Endothelial cell of umbilical vein (primary cell): Measurements from ENCODE around the gene C17orf78. TPM values are rescaled to one million over a fixed set of nuclear protein-coding genes. Genes with fewer than 3 reads are reported as not detected.

ENCODE experiments used
- BruUV-seq: library from RNA; stranded (reverse); fragments of 400-500 nt; replicated peaks from 2 replicates; lab custom pipeline; 2021; lab: Mats Ljungman, UMichigan
- CTCF ChIA-PET: fragments of 300-600, 350-600 bp; sonication (Branson Sonifier 250); formaldehyde crosslinking; loops from one replicate; lab custom pipeline; 2021; ENCODE audit warnings: antibody characterized with exemption, inconsistent platforms; lab: Charles Lee
- POLR2A ChIA-PET: fragments of 300-600, 350-600 bp; sonication (Branson Sonifier 250); formaldehyde crosslinking; loops from one replicate; lab custom pipeline; 2021; ENCODE audit warnings: antibody characterized with exemption, inconsistent platforms; lab: Charles Lee
- DNase-seq: peaks from one replicate; pipeline ENCODE4 v3.0.0-alpha.2; 2011; ENCODE audit warnings: low read depth, low spot score
- FAIRE-seq: peaks from 2 replicates; lab custom pipeline; 2011; peaks lifted over from hg19 to GRCh38; lab: Jason Lieb, UNC
- H2AFZ ChIP-seq: 2 replicates; pipeline ENCODE4 v1.6.0; 2012; ENCODE audit warnings: low read depth, low read length, control low read depth, inconsistent platforms
- H3K27ac ChIP-seq: 2 replicates; pipeline ENCODE4 v1.5.1; 2011; ENCODE audit warnings: low read depth, mild to moderate bottlenecking, control low read depth, low read length, moderate library complexity; ENCODE audit not compliant: insufficient read depth
- H3K27me3 ChIP-seq, 2 experiments: 2 replicates each; pipeline versions ENCODE4 v1.6.0 to v1.6.1; 2011; ENCODE audit warnings: low read length in 2 of 2, mixed read lengths in 1 of 2; ENCODE audit not compliant: control insufficient read depth in 2 of 2, insufficient read depth in 2 of 2
- H3K36me3 ChIP-seq, 2 experiments: 2 replicates in 1 of 2; 3 replicates in 1 of 2; pipeline ENCODE4 v1.5.1; 2011; ENCODE audit warnings: low read length in 2 of 2, mild to moderate bottlenecking in 1 of 2, moderate library complexity in 1 of 2; ENCODE audit not compliant: control insufficient read depth in 2 of 2, insufficient read depth in 2 of 2; ENCODE audit errors: extremely low read depth in 1 of 2
- H3K4me1 ChIP-seq: 3 replicates; pipeline ENCODE4 v1.5.1; 2011; ENCODE audit warnings: mild to moderate bottlenecking, low read length; ENCODE audit not compliant: control insufficient read depth, insufficient read depth; ENCODE audit errors: extremely low read depth
- H3K4me2 ChIP-seq: 2 replicates; pipeline ENCODE4 v1.6.1; 2011; ENCODE audit warnings: low read length, control low read depth, mixed read lengths; ENCODE audit not compliant: insufficient read depth
- H3K4me3 ChIP-seq, 3 experiments: fragments of 200-600 bp in 1 of 3; sonication (generic), shearing (Covaris generic) in 1 of 3; replicated peaks in 1 of 3; 2 replicates each; pipeline ENCODE4 v1.5.1; 2011 to 2016; ENCODE audit warnings: control low read depth in 3 of 3, low read length in 3 of 3, mild to moderate bottlenecking in 2 of 3, inconsistent platforms in 1 of 3, low read depth in 1 of 3, moderate library complexity in 1 of 3; ENCODE audit not compliant: insufficient read depth in 1 of 3
- H3K79me2 ChIP-seq: 2 replicates; pipeline ENCODE4 v1.6.0; 2012; ENCODE audit warnings: low read length, inconsistent platforms; ENCODE audit not compliant: control insufficient read depth, insufficient read depth
- H3K9ac ChIP-seq: replicated peaks from 2 replicates; pipeline ENCODE3; 2011; ENCODE audit warnings: low read length, control low read depth; ENCODE audit not compliant: insufficient read depth; ENCODE audit errors: extremely low read depth
- H3K9me1 ChIP-seq: replicated peaks from 3 replicates; pipeline ENCODE4 v1.6.0; 2011; ENCODE audit warnings: mild to moderate bottlenecking, low read length; ENCODE audit not compliant: control insufficient read depth, insufficient read depth; ENCODE audit errors: extremely low read depth
- H3K9me3 ChIP-seq: replicated peaks from 2 replicates; pipeline ENCODE4 v1.5.1; 2012; ENCODE audit warnings: low read length, inconsistent platforms; ENCODE audit not compliant: control insufficient read depth, insufficient read depth
- H4K20me1 ChIP-seq: replicated peaks from 2 replicates; pipeline ENCODE3; 2011; ENCODE audit warnings: mild to moderate bottlenecking, low read length; ENCODE audit not compliant: control insufficient read depth, insufficient read depth; ENCODE audit errors: extremely low read depth
- EZH2 ChIP-seq: IDR thresholded peaks from 2 replicates; pipeline ENCODE4 v1.6.1; 2012; ENCODE audit warnings: borderline replicate concordance, low read depth, mild to moderate bottlenecking, moderate library complexity, low read length, inconsistent platforms; ENCODE audit not compliant: severe bottlenecking
- FOS ChIP-seq: IDR thresholded peaks from 2 replicates; pipeline ENCODE4 v1.6.1; 2011; ENCODE audit warnings: mild to moderate bottlenecking, low read length, moderate library complexity, borderline replicate concordance; ENCODE audit not compliant: insufficient read depth
- GATA2 ChIP-seq: IDR thresholded peaks from 2 replicates; pipeline ENCODE4 v1.7.0; 2011; ENCODE audit warnings: low read depth, mild to moderate bottlenecking, moderate library complexity, mixed read lengths, low read length; ENCODE audit not compliant: insufficient read length, insufficient read depth
- JUN ChIP-seq: IDR thresholded peaks from 2 replicates; pipeline ENCODE4 v1.6.1; 2011; ENCODE audit warnings: borderline replicate concordance, low read depth; ENCODE audit not compliant: insufficient read length, insufficient read depth
- MYC ChIP-seq: IDR thresholded peaks from one replicate; pipeline ENCODE4 v1.6.1; 2011; ENCODE audit warnings: mild to moderate bottlenecking, low read depth, low read length
- POLR2A ChIP-seq: IDR thresholded peaks from 2 replicates; pipeline ENCODE4 v1.6.1; 2012; ENCODE audit warnings: low read depth, mild to moderate bottlenecking, control low read depth, low read length
- POLR2AphosphoS5 ChIP-seq: IDR thresholded peaks from 2 replicates; pipeline ENCODE4 v1.6.1; 2012; ENCODE audit warnings: low read depth, mild to moderate bottlenecking, control low read depth, low read length, moderate library complexity; ENCODE audit not compliant: insufficient read depth
- dilution Hi-C: fragments of 300-500 bp; cut with MboI; formaldehyde crosslinking; loops from one replicate; pipeline ENCODE4 v1.15.0; 2019; ENCODE audit warnings: low sequenced_read_pairs; ENCODE audit not compliant: extremely low pct_ligation_motif_present
- intact Hi-C: fragments of 100-400 bp; cut with micrococcal nuclease; formaldehyde crosslinking; loops from one replicate; pipeline ENCODE4 v1.10.0; 2022
- polyA plus RNA-seq, 4 experiments: library from polyadenylated mRNA; depleted of rRNA in 3 of 4; stranded (reverse) in 3 of 4; unstranded in 1 of 4; fragments of >200 nt; gene quantifications; 2 replicates each; pipeline versions ENCODE4 v1.2.1 to v1.2.3, GENCODE V29; 2011 to 2012; ENCODE audit warnings: missing spikeins in 1 of 4
- total RNA-seq: library from RNA; stranded (reverse); gene quantifications from 2 replicates; pipeline ENCODE4 v1.2.3, GENCODE V29; 2021
- TF ChIP-seq, protein P1 (sequence below): IDR thresholded peaks from 2 replicates; pipeline ENCODE4 v1.6.1; 2011; ENCODE audit not compliant: insufficient read depth, insufficient read length
- TF ChIP-seq, protein P2 (sequence below), 2 donors: IDR thresholded peaks; 1 replicate in 1 of 2; 2 replicates in 1 of 2; pipeline ENCODE4 v1.5.1; 2011; ENCODE audit warnings: low read length in 2 of 2, mild to moderate bottlenecking in 2 of 2, moderate library complexity in 2 of 2, control low read depth in 1 of 2, inconsistent platforms in 1 of 2, low read depth in 1 of 2; ENCODE audit not compliant: insufficient read depth in 1 of 2; ENCODE audit errors: extremely low read depth in 1 of 2

The C17orf78 gene
- total and polyA plus RNA-seq, 2 donors (not counting 3 experiments of a cell fraction or from before 2014, with no cell fraction given), result not detected

DNA sequence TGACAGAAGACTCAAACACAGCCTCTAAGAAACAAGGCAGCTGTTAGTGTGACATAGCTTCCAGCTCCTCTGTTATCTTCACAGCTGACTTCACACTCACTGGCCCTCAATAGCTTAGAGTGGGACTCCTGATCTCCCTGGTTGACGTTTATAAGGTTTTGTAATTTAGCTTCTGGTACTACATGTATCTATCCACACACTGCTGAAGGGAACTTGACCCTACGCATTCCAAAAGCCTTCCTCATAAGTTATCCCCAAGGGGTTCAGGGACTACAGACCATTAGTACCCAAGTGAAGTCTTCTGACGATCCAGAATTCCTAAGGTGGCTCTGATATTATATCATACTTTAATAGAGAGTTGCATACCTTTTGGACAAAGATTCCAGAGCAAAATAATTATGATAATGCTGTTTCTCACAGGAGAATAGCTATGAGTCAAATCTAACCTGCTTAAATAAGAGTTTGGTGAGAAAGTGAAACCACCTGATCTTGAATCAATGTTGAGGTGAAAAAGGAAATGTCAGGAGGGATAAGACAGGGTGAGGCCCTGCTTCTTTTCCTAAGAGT, 16.3 kb downstream of the C17orf78 start:
- FAIRE-seq (no peak), DNase-seq (no peak)
- no peaks in the 10 kb centered on the region for H3K79me2 ChIP-seq
- TF ChIP-seq EZH2 (no peak), GATA2 (no peak), POLR2AphosphoS5 (no peak), FOS (no peak), JUN (no peak), MYC (no peak), POLR2A (no peak)
- TF ChIP-seq, protein P1, sequence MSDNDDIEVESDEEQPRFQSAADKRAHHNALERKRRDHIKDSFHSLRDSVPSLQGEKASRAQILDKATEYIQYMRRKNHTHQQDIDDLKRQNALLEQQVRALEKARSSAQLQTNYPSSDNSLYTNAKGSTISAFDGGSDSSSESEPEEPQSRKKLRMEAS, result no peak
- TF ChIP-seq, protein P2, sequence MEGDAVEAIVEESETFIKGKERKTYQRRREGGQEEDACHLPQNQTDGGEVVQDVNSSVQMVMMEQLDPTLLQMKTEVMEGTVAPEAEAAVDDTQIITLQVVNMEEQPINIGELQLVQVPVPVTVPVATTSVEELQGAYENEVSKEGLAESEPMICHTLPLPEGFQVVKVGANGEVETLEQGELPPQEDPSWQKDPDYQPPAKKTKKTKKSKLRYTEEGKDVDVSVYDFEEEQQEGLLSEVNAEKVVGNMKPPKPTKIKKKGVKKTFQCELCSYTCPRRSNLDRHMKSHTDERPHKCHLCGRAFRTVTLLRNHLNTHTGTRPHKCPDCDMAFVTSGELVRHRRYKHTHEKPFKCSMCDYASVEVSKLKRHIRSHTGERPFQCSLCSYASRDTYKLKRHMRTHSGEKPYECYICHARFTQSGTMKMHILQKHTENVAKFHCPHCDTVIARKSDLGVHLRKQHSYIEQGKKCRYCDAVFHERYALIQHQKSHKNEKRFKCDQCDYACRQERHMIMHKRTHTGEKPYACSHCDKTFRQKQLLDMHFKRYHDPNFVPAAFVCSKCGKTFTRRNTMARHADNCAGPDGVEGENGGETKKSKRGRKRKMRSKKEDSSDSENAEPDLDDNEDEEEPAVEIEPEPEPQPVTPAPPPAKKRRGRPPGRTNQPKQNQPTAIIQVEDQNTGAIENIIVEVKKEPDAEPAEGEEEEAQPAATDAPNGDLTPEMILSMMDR (IDR thresholded peaks at IDR 0.05; ENCODE audit: extremely low read depth in 1 of 2, insufficient read depth in 1 of 2, low read depth in 1 of 2, low read length in 2 of 2), result no peak
- intact Hi-C loops, result no loop called here
- no peak overlapping the region for H3K4me3 ChIP-seq
- no peak overlapping the region for H3K27ac ChIP-seq
- dilution Hi-C loops, result no loop called here
- no peaks in the 10 kb centered on the region for H3K9me1 ChIP-seq
- no peak overlapping the region for H3K4me2 ChIP-seq
- no peak overlapping the region for H3K9ac ChIP-seq
- no peaks in the 10 kb centered on the region for H3K36me3 ChIP-seq
- no peak overlapping the region for H2AFZ ChIP-seq
- no peaks in the 10 kb centered on the region for H3K27me3 ChIP-seq
- H3K9me3 ChIP-seq, result no peaks in the 10 kb centered on the region
- POLR2A ChIA-PET, result no interaction called here
- no peaks in the 10 kb centered on the region for H3K4me1 ChIP-seq
- BruUV-seq, result no TSS peak
- CTCF ChIA-PET, result interaction anchor here (12.2 kb wide), 1 partner anchor 18 kb away, joined by 123 read pairs; the partner anchor contains the start of gene C17orf78
- no peaks in the 10 kb centered on the region for H4K20me1 ChIP-seq
